COLO668 (cell line): ENCODE data around the gene MRPL42.
"Not testable (repeated sequence)": the region's sequence is repeated elsewhere in the genome, so short reads cannot be mapped to it uniquely, and the experiment has no call there.

Experiments
- DNase-seq: peaks from one replicate; lab custom pipeline; 2025; ENCODE audit not compliant: unreplicated experiment; lab: John Stamatoyannopoulos, UW

Gene MRPL42

DNA sequence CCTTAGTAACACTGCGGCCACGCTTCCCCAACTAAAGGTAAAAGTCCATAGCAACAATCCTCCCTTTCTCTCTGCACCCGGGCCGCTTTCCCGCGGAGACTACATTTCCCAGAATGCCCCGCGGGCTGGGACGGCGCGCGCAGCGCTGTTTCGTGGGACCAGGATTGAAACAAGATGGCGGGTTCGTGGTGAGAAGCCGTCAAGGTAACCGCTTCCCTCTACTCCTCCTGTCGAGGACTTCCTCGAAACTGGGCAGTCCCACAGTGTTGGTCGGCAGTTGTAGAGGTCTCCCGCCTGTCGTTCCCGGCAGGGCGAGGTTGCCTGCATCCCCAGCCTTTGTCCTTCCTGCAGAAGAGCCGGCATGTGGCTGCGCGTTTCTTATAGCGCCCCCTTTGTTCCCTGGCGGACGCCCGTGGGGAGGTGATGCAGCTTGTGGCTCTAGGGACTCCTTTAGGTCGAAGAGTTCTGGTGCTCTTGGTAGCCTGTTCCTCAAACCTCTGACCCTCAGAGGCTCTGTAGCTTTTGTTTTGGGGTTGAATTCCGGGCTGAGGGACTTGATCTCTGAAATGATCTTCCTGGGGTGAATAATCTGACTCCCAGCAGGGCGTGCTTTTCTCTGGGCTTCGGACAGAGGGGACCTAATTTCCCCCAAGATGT, at the start of gene MRPL42:
Gene MRPL42 (plus strand): TSS at position 164 of the 657 bp plus-strand sequence. CDS start 1,772 bp downstream, outside the sequence.
- peak; percentile 93 for DNase-seq

GRCh38 chr12:93417967-93418480, 49.3 kb upstream of the MRPL42 start:
- DNase-seq: no peak

- DNase-seq: no peak
Measured at GRCh38 chr12:93419388-93420034, 47.8 kb upstream of the MRPL42 start.

DNA sequence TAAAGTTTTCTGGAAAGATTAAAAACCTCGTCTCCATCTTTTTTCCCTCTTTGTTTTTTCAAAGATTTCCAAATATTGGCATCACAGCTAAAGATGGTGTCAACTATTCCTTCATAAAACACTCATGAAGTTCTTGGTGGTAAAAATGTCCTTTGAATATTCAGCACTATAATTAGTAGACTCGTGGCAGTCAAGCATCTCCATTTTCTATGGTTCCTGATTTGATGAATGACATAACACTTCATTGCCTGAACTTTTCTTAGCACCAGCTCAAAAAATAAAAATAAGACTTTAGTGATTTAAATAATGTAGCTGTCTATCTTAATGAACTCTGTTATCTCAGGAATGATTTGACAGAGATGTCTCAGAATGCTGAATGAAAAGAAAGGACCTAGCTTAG, 45.3 kb upstream of the MRPL42 start:
- no peak for DNase-seq

GRCh38 chr12:93425736-93426411, 41.4 kb upstream of the MRPL42 start:
- DNase-seq: no peak

DNA sequence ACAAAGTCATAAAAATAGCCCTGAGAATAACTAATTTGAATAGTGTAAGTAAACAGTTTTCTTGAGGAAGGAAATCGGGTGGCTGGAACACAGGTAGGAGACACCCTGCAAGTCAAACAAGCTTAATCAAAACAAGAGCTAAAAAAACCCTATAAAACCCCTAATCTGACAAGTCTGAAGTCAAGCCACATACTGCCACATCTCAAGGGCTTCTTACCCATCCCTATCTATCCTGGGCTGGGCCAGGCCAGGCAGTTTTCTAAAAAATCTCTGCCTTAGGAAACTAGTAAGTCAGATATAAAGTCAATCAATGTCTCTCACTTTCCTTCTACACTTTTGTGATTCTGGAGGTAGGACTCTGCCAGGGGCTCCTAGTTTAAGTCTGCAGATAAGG, 40.9 kb upstream of the MRPL42 start:
- no peak for DNase-seq

- no peak for DNase-seq
Measured at GRCh38 chr12:93427779-93428564, 39.3 kb upstream of the MRPL42 start.

GRCh38 chr12:93429448-93429847, 37.9 kb upstream of the MRPL42 start:
- DNase-seq: no peak

DNA sequence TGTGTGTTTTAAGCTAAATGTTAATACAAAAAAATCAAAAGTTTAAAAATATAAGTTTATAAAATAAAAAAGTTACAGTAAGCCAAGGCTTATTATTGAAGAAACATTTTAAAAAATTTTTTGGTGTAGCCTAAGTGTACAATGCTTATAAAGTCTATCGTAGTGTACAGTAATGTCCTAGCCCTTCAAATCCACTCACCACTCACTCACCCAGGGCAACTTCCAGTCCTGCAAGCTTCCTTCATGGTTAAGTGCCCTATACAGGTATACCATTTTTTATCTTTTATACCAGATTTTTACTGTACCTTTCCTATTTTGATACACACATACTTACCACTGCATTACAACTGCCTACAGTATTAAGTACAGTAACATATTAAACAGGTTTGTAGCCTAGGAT, 37.5 kb upstream of the MRPL42 start:
- no peak for DNase-seq

DNA sequence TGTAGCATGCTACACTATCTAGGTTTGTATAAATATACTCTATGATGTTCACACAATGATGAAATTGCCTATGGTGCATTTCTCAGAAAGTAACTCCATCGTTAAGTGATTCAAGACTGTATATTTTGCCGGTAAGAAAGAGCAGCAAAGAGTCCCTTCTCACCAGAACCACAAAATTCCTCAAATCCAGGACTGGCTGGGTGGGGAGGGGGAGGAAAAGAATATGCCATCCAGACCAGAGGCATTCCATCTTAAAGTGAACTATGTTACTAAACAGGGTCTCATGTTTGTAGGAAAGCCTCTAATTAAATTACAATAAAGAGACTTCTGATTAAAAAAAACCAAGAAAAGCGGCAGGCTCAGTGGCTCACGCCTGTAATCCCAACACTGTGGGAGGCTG, 37.0 kb upstream of the MRPL42 start:
- DNase-seq: no peak

DNA sequence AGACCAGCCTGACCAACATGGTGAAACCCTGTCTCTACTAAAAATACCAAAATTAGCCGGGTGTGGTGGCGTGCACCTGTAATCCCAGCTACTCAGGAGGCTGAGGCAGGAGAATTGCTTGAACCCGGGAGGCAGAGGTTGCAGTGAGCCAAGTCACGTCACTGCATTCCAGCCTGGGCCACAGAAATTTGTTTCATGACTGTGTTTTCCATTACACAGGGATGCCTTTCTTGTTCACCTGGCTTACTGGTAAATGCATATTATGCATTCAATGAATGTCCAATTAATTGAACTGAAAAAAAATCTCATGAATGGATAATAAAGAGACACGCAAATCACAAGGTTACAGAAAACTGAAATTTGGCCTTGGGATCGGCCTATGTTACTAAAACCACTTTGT, 35.3 kb upstream of the MRPL42 start:
- not testable (repeated sequence) for DNase-seq

DNA sequence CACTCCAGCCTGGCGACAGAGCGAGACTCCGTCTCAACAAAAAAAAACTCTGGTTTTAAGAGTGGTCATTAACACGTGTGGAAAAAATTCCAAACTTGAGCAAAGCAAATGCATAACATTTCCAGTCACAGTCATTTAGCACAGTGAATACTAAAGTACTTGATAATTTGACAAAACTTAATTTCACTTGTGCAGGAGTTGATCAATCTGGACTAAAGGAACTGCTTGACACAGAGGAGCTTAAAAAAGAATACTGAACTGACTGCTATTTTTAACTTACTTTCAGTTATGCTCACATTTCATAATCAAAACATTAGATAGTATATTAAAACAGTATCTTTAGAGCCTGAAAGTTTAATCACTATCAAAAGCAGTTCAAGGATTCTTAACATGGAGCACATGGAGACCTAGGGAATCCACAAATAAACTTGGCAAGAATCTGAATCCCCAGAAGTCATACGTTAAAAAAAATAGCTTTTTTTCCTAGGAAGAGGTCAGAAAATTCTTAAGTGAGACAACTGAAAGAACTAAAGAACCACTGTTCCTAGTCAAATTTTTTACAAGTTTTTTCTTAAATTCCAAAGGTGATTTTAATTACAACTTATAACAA, 33.0 kb upstream of the MRPL42 start:
- no peak for DNase-seq

- no peak for DNase-seq
Measured at GRCh38 chr12:93438266-93439050, 28.9 kb upstream of the MRPL42 start.

DNA sequence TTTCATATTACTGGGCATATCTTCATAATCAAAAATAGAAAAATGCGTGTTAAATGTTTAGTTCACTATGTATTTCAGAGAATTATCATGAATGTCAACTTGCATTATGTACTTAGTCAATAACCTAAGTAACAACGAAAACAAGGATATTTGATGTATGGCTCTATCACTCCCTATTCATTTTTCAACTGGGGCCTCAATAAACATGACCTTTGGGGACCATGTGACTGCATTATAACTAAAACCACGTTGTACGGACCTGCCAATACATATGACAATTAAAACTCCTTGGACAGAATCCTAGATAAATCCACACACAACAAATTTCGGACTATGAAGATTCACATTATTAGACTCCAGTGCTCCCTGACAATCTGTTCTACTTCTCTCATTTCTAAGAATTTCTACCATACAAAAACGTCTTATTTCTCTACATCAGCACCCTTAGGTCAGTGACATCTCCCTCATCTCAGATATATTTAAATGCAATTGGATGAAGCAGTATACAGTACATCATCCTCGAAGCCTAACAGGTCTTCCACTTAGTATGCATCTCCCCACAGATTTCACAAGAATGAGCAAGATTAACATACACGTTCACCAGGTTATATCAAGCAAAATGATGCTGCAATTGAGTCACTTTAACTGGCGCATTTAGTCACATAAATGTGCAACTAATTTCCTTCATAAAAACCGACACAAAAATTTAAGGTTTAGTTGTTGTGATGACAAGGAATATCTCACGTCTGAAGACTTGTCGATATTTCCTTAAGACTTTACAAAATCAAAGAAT, 27.1 kb upstream of the MRPL42 start:
- DNase-seq: no peak

- DNase-seq: peak; percentile 58
Measured at GRCh38 chr12:93441081-93441616, 26.2 kb upstream of the MRPL42 start.

- DNase-seq: peak; percentile 99
Measured at GRCh38 chr12:93441617-93442410, 25.5 kb upstream of the MRPL42 start, which contains the start of gene UBE2N. Gene UBE2N, minus strand, starts transcription at chr12:93441947. Its CDS starts 63 bp downstream, at chr12:93441884.

- no peak for DNase-seq
Measured at GRCh38 chr12:93442411-93443340, 24.6 kb upstream of the MRPL42 start.
